ENCODE measurements around the gene KLHL36. TPM values are rescaled to one million over a fixed set of nuclear protein-coding genes. Genes with fewer than 3 reads are reported as not detected.

KLHL36 gene
- total RNA-seq, 4 donors from 2014 or later, result 70.5 to 114 (median 80.5) TPM

- peaks cover 9 to 29% (median 16%) of the 10 kb centered on the region in 3 donors for H3K4me1 ChIP-seq
- H3K4me3 ChIP-seq, result no peak overlapping the region
- H3K27me3 ChIP-seq, result no peaks in the 10 kb centered on the region
- WGBS, 2 donors (ENCODE audit: low coverage in 1 of 2), result 87 to 100% methylated on average over 2 to 6 of the region's 6 CpGs
- no peak for ATAC-seq
- no peaks in the 10 kb centered on the region for H3K9me3 ChIP-seq
- H3K36me3 ChIP-seq, result no peaks in the 10 kb centered on the region
- no peak overlapping the region for H3K27ac ChIP-seq
- TF ChIP-seq POLR2A (IDR thresholded peaks at IDR 0.05), result no peak
These were observed 6.5 kb upstream of the KLHL36 start for GRCh38 chr16:84641643-84642358.

GRCh38 chr16:84643180-84643583 is 5.1 kb upstream of the KLHL36 start:
- peak; percentile 93 for ATAC-seq
- Histone ChIP-seq H3K4me1 (peaks cover 9 to 38% (median 16%) of the 10 kb centered on the region in 3 donors), H3K9me3 (no peaks in the 10 kb centered on the region), H3K27me3 (no peaks in the 10 kb centered on the region), H3K36me3 (no peaks in the 10 kb centered on the region), H3K4me3 (no peak overlapping the region), H3K27ac (peak overlapping the region; percentile 26 to 79 (median 67))
- WGBS, 2 donors (ENCODE audit: low coverage in 1 of 2), result 3% methylated on average over 5 of the region's 8 CpGs; no CpG with 5 or more reads in 1 of the 2 donors
- TF ChIP-seq POLR2AphosphoS5 (IDR thresholded peaks at IDR 0.05), result peak; percentile 90
- TF ChIP-seq, protein P1, sequence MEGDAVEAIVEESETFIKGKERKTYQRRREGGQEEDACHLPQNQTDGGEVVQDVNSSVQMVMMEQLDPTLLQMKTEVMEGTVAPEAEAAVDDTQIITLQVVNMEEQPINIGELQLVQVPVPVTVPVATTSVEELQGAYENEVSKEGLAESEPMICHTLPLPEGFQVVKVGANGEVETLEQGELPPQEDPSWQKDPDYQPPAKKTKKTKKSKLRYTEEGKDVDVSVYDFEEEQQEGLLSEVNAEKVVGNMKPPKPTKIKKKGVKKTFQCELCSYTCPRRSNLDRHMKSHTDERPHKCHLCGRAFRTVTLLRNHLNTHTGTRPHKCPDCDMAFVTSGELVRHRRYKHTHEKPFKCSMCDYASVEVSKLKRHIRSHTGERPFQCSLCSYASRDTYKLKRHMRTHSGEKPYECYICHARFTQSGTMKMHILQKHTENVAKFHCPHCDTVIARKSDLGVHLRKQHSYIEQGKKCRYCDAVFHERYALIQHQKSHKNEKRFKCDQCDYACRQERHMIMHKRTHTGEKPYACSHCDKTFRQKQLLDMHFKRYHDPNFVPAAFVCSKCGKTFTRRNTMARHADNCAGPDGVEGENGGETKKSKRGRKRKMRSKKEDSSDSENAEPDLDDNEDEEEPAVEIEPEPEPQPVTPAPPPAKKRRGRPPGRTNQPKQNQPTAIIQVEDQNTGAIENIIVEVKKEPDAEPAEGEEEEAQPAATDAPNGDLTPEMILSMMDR (IDR thresholded peaks at IDR 0.05), result no peak

GRCh38 chr16:84643674-84644073 is 4.6 kb upstream of the KLHL36 start:
- H3K27me3 ChIP-seq, result no peaks in the 10 kb centered on the region
- H3K4me1 ChIP-seq, result peaks cover 9 to 38% (median 16%) of the 10 kb centered on the region in 3 donors
- H3K36me3 ChIP-seq, result no peaks in the 10 kb centered on the region
- TF ChIP-seq POLR2AphosphoS5 (IDR thresholded peaks at IDR 0.05) (no peak), POLR2A (IDR thresholded peaks at IDR 0.05) (no peak), EP300 (IDR thresholded peaks at IDR 0.05) (no peak)
- TF ChIP-seq, protein P1 (IDR thresholded peaks at IDR 0.05), result no peak
- peak overlapping the region; percentile 13 to 79 (median 67) for H3K27ac ChIP-seq
- no peaks in the 10 kb centered on the region for H3K9me3 ChIP-seq
- no peak overlapping the region for H3K4me3 ChIP-seq
- WGBS, 2 donors (ENCODE audit: low coverage in 1 of 2), result 80% methylated on average over 1 of the region's 4 CpGs; no CpG with 5 or more reads in 1 of the 2 donors
- no peak for ATAC-seq

GRCh38 chr16:84648595-84649510 is 542 bp downstream of the KLHL36 start:
- WGBS, 2 donors (ENCODE audit: low coverage in 1 of 2), result 40% methylated on average over 1 of the region's 96 CpGs; no CpG with 5 or more reads in 1 of the 2 donors
- no peaks in the 10 kb centered on the region for H3K27me3 ChIP-seq
- peaks cover 0 to 34% of the 10 kb centered on the region in 2 donors for H3K36me3 ChIP-seq
- peaks cover 0 to 30% (median 7%) of the 10 kb centered on the region in 3 donors for H3K4me1 ChIP-seq
- TF ChIP-seq POLR2A (IDR thresholded peaks at IDR 0.05) (no peak), POLR2AphosphoS5 (IDR thresholded peaks at IDR 0.05) (no peak), EP300 (IDR thresholded peaks at IDR 0.05) (no peak)
- TF ChIP-seq, protein P1 (IDR thresholded peaks at IDR 0.05), result no peak
- ATAC-seq, result peak; percentile 39
- H3K27ac ChIP-seq, result peak overlapping the region; percentile 57 to 93 (median 88)
- H3K9me3 ChIP-seq, result no peaks in the 10 kb centered on the region
- peak overlapping the region; percentile 72 to 91 for H3K4me3 ChIP-seq

GRCh38 chr16:84649511-84649861 is 1.2 kb downstream of the KLHL36 start:
- 62 to 100% methylated on average over 1 to 4 of the region's 11 CpGs for WGBS, 2 donors (ENCODE audit: low coverage in 1 of 2)
- no peaks in the 10 kb centered on the region for H3K27me3 ChIP-seq
- peaks cover 0 to 28% (median 6%) of the 10 kb centered on the region in 3 donors for H3K4me1 ChIP-seq
- no peaks in the 10 kb centered on the region for H3K9me3 ChIP-seq
- peak overlapping the region; percentile 72 to 91 for H3K4me3 ChIP-seq
- ATAC-seq, result no peak
- peak overlapping the region; percentile 57 to 93 (median 88) for H3K27ac ChIP-seq
- TF ChIP-seq POLR2AphosphoS5 (IDR thresholded peaks at IDR 0.05), result no peak
- TF ChIP-seq POLR2A (IDR thresholded peaks at IDR 0.05), result no peak
- TF ChIP-seq EP300 (IDR thresholded peaks at IDR 0.05), result no peak
- TF ChIP-seq, protein P1 (IDR thresholded peaks at IDR 0.05), result no peak
- H3K36me3 ChIP-seq, result peaks cover 0 to 39% of the 10 kb centered on the region in 2 donors

All from gastroesophageal sphincter (tissue), 4 donors.